ENCODE data around the gene TIAL1. TPM values are rescaled to one million over a fixed set of nuclear protein-coding genes. Genes with fewer than 3 reads are reported as not detected.

Gene TIAL1
- total and polyA plus RNA-seq, 10 donors, result 54.1 to 126 (median 112) TPM

DNA sequence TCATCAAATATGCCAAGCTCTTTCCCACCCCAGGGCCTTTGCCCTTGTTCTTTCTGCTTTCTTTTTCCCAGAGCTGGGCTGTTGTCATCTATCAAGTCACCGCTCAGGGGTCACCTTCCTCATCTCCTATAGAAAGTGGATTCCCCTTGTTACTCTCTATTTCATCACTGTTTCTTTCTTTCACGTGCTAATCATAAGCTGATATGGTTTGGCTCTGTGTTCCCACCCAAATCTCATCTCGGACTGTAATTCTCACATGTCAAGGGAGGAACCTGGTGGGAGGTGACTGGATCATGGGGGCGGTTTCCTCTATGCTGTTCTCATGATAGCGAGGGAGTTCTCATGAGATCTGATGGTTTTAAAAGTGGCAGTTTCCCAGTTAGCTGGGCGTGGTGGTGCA is 17.0 kb upstream of the TIAL1 start:
- TF ChIP-seq POLR2AphosphoS5 (IDR thresholded peaks at IDR 0.05), result no peak
- TF ChIP-seq, protein P1, sequence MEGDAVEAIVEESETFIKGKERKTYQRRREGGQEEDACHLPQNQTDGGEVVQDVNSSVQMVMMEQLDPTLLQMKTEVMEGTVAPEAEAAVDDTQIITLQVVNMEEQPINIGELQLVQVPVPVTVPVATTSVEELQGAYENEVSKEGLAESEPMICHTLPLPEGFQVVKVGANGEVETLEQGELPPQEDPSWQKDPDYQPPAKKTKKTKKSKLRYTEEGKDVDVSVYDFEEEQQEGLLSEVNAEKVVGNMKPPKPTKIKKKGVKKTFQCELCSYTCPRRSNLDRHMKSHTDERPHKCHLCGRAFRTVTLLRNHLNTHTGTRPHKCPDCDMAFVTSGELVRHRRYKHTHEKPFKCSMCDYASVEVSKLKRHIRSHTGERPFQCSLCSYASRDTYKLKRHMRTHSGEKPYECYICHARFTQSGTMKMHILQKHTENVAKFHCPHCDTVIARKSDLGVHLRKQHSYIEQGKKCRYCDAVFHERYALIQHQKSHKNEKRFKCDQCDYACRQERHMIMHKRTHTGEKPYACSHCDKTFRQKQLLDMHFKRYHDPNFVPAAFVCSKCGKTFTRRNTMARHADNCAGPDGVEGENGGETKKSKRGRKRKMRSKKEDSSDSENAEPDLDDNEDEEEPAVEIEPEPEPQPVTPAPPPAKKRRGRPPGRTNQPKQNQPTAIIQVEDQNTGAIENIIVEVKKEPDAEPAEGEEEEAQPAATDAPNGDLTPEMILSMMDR (IDR thresholded peaks at IDR 0.05 in 8 of 11, conservative IDR thresholded peaks at IDR 0.05 in 3 of 11), result no peak
- no peak for TF ChIP-seq POLR2A (IDR thresholded peaks at IDR 0.05)
- H3K4me1 ChIP-seq, result peaks cover 0 to 13% (median 3%) of the 10 kb centered on the region in 6 donors
- intact Hi-C loops (cut with DNase I; ENCODE audit: low total_unique reads), result no loop called here
- whole genome bisulfite sequencing, 5 donors, result 86 to 93% (median 89%) methylated on average over 6 of the region's 6 CpGs
- no peaks in the 10 kb centered on the region for H3K27me3 ChIP-seq (replicated peaks in 1 of 7)
- no peaks in the 10 kb centered on the region for H3K9me3 ChIP-seq
- peak; percentile 14 for DNase-seq
- H3K27ac ChIP-seq, result no peak overlapping the region
- no peaks in the 10 kb centered on the region for H3K36me3 ChIP-seq
- H3K4me3 ChIP-seq, result no peak overlapping the region

GRCh38 chr10:119611433-119611832 is 14.7 kb upstream of the TIAL1 start:
- TF ChIP-seq, protein P1 (IDR thresholded peaks at IDR 0.05 in 8 of 11, conservative IDR thresholded peaks at IDR 0.05 in 3 of 11), result no peak
- no peak for TF ChIP-seq POLR2A (IDR thresholded peaks at IDR 0.05)
- TF ChIP-seq POLR2AphosphoS5 (IDR thresholded peaks at IDR 0.05), result no peak
- no peaks in the 10 kb centered on the region for H3K36me3 ChIP-seq
- H3K4me3 ChIP-seq, result no peak overlapping the region
- no peaks in the 10 kb centered on the region for H3K9me3 ChIP-seq
- H3K27ac ChIP-seq, result no peak overlapping the region
- H3K4me1 ChIP-seq, result peaks cover 0 to 11% (median 2%) of the 10 kb centered on the region in 6 donors
- whole genome bisulfite sequencing, 5 donors, result 71 to 86% (median 73%) methylated on average over 4 of the region's 4 CpGs
- intact Hi-C loops (cut with DNase I; ENCODE audit: low total_unique reads), result no loop called here
- no peak for DNase-seq
- H3K27me3 ChIP-seq (replicated peaks in 1 of 7), result no peaks in the 10 kb centered on the region

DNA sequence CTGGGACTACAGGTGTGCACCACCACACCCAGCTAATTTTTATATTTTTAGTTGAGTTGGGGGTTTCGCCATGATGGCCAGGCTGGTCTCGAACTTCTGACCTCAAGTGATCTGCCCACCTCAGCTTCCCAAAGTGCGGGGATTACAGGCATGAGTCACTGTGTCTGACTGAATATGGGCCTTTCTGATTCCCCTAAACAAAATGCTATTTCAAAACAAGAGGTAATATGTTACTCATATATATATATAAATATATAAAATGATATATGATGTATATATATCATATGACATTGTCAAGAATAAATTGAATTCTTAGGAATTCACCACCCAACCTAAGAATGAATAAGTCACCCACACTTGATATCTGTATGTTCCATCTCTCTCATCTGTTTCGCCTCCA is 12.8 kb upstream of the TIAL1 start:
- Histone ChIP-seq H3K4me3 (no peak overlapping the region), H3K36me3 (no peaks in the 10 kb centered on the region), H3K27ac (no peak overlapping the region), H3K27me3 (replicated peaks in 1 of 7) (no peaks in the 10 kb centered on the region), H3K9me3 (no peaks in the 10 kb centered on the region), H3K4me1 (peaks cover 0 to 11% (median 2%) of the 10 kb centered on the region in 6 donors)
- intact Hi-C loops (cut with DNase I; ENCODE audit: low total_unique reads), result no loop called here
- DNase-seq, result peak; percentile 7
- TF ChIP-seq, protein P1 (IDR thresholded peaks at IDR 0.05 in 8 of 11, conservative IDR thresholded peaks at IDR 0.05 in 3 of 11), result no peak
- TF ChIP-seq POLR2A (IDR thresholded peaks at IDR 0.05) (no peak), POLR2AphosphoS5 (IDR thresholded peaks at IDR 0.05) (no peak)
- 88 to 97% (median 90%) methylated on average over 4 of the region's 4 CpGs for WGBS, 5 donors

DNA sequence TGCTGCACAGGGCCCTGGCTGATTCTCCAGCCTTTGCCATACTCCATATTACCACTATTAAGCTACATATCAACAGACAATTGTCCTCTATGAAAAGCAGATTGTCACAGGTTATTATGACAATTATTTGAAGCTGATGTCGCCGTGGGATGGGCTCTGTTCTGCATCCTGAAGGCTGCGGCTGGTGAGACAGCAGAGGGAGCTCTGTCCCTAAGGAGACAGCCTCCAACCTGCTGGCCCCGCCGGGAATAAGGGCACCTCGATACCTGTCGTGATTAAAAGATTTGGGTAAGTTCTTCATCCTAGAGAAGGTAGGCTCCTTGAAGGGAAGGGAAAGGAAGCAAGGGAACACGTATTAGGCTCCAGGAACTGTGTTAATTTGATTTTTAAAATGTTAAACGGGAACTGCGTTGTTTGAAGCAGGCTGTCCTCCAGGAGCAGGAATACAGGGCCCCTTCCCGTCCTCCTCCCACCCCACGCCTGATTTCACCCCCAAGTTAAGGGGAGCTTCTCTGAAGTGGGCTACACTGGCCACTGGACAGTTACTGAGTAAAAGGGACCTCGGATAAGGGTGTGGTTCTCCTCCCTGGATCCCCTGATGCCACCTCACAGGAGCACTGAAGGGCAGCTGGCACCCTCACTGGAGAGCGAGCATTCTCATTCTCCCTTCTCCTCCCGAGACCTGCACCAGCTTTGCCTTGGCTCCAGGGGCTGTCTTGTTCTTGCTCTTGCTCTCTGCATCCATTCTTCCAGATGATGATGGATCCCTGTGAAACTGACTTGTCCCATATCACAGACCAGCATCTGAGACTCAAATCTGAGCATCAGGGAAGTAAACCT is 11.8 kb upstream of the TIAL1 start:
- no peak overlapping the region for H3K4me3 ChIP-seq
- H3K36me3 ChIP-seq, result no peaks in the 10 kb centered on the region
- peaks cover 0 to 11% (median 2%) of the 10 kb centered on the region in 6 donors for H3K4me1 ChIP-seq
- intact Hi-C loops (cut with DNase I; ENCODE audit: low total_unique reads), result no loop called here
- WGBS, 5 donors, result 27 to 34% (median 30%) methylated on average over 15 of the region's 15 CpGs
- no peaks in the 10 kb centered on the region for H3K9me3 ChIP-seq
- no peaks in the 10 kb centered on the region for H3K27me3 ChIP-seq (replicated peaks in 1 of 7)
- TF ChIP-seq POLR2AphosphoS5 (IDR thresholded peaks at IDR 0.05), result no peak
- TF ChIP-seq, protein P1 (IDR thresholded peaks at IDR 0.05 in 8 of 11, conservative IDR thresholded peaks at IDR 0.05 in 3 of 11), result peak in 10 of 11 experiments; percentile 13 to 59 (median 46)
- no peak overlapping the region for H3K27ac ChIP-seq
- DNase-seq, result peak; percentile 75
